GM19463 (cell line): ENCODE measurements around the gene S100A12.
"Not testable (repeated sequence)": the region's sequence is repeated elsewhere in the genome, so short reads cannot be mapped to it uniquely, and the experiment has no call there.

Source experiments
- ATAC-seq: cut with Tn5 transposase; IDR thresholded peaks from one replicate; pipeline ENCODE4 v1.9.1; 2021; ENCODE audit warnings: mild to moderate bottlenecking, moderate library complexity; ENCODE audit not compliant: unreplicated experiment

The S100A12 gene

DNA sequence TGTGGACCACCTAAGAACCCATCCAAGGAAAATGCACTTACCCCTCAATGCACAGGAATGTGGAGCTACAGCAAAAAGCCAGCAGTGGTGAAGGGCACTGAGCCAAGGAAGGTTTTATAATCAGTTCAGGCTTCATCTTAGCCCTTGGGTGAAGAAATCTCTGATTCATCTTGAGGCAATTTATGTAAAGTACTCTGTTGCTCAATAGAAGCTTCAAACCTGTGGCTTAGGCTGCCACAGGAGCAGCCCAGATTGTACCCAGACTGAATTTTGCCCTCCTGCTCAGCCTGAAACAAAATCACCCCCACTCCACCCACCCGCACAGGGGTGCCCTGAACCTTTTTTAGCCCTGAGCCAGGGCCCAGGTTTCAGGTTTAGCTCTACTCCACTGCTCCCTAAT is at the start of gene S100A12:
Gene S100A12, minus strand, starts transcription at position 111 of the 400 bp plus-strand sequence. CDS start 1,029 bp downstream, outside the sequence.
- no peak for ATAC-seq

DNA sequence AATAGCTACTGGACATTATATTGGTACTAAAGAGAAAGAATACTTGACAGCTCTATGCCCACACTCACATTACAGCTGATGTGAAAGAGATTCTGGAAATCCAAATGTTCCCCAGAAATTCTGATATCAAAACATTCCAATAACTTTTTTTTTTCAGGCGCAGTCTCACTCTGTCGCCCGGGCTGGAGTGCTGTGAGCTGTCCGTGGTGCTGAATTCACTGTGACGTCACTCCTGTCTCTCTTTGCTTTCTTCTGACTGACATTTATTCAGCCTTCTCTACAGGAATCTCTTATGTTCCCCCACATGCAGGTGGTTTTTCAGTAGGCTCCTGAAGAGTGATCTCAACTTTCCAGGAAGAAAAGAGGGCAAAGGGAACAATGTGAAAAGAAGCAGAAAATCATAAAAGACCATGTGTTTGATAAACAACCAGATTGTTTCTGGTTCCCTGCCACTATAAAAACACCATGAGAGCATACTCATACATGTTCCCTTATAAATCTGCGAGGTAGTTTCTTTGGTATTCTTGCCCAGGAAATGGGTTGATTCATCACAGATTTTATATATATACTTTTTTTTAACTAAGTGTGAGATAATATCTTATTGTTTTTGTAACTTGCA is 47.1 kb upstream of the S100A12 start:
- no peak for ATAC-seq

DNA sequence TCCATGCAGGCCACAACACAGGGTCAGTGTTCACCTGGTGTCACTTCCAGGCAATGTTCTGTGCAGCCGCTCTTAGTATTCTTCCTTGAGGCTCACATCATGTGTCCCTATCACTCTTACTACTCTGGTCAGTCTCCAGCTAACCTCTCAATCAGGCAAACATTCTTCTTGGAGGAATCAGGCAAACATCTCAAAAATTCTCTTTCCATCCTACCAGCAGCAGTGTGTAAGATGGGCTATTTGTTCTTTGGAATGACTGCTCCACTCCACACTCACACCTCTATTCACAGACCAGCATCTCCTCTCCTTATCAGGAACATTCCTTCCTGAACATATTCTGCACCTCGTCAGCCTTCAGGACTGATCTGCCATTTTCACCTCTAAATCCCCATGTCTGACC is 44.9 kb upstream of the S100A12 start:
- ATAC-seq, result no peak

DNA sequence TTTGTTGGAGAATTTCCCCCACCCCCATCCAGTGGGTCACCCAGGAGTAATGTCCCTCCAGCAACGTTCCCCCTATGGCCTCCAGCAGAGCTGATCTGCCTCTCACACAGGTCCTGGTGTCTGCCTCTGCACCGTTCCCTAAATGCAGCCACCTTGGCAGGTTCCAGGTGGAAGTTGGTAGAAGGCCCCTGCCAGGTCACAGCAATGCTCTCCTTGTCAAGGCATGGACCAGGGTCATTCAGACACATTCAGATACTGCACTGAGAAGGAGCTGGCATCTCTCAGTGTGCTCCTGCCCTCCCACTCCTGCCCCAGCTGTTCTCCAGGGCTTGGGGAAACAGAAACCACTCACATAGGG is 44.0 kb upstream of the S100A12 start:
- ATAC-seq, result not testable (repeated sequence)

DNA sequence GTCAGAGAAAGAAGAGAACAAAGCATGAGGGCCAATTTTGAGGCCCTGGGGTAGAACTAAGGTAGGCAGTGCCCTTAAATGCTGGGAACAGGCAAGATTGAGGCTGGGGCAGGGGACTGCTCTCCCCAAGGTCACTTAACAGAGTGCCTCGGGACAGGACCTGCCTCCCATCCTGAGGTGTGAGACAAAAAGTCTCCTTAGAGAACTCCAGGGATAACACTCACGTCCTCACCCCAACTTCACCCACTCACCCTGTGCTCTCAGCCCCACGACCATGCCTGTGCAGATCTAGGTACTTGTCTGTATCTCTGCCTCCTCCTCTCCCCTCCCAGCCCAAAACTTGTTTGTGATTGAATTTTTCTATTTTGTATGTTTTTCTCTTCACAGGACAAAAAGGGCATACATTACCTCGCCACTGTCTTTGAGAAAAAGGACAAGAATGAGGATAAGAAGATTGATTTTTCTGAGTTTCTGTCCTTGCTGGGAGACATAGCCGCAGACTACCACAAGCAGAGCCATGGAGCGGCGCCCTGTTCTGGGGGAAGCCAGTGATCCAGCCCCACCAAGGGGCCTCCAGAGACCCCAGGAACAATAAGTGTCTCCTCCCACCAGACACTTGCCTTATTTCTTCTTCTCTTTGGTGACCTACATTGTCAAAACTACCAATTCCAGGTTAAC is 43.5 kb upstream of the S100A12 start:
- not testable (repeated sequence) for ATAC-seq

DNA sequence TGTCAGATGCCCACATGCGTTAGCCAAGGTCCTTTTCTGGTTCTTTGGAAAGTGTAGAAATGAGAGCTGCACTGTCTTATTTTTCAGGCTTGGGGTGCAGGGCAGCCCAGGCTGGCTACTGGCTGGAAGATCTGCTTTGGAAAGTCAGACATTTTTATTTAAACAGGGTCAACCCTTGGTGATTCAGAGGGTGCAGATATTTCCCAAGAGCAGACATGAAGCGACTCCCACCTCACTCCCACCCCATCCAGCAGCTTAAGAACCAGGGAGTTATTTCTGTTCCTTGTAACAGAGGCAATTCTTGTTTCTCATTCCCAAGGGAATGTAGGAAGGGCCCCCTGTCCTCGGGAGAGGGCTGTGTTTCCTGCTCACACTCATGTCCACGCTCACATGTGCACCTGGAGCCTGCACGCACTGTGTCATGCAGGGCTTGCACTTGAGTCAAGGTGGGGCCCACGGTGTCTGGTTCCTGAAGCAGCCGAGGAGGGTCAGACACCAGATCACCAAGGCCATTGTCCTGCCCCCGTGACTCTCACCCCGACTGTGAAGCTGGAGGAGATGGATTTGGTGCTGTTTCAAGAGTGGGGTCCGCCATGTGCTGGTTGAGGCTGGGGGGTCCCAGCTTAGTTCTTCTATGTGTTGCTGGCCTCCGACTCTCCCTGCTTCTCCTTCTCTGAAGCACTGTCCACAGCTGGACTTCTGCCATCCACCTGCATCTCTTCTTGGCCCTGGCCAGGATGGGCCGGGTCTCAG is 41.9 kb upstream of the S100A12 start:
- no peak for ATAC-seq

DNA sequence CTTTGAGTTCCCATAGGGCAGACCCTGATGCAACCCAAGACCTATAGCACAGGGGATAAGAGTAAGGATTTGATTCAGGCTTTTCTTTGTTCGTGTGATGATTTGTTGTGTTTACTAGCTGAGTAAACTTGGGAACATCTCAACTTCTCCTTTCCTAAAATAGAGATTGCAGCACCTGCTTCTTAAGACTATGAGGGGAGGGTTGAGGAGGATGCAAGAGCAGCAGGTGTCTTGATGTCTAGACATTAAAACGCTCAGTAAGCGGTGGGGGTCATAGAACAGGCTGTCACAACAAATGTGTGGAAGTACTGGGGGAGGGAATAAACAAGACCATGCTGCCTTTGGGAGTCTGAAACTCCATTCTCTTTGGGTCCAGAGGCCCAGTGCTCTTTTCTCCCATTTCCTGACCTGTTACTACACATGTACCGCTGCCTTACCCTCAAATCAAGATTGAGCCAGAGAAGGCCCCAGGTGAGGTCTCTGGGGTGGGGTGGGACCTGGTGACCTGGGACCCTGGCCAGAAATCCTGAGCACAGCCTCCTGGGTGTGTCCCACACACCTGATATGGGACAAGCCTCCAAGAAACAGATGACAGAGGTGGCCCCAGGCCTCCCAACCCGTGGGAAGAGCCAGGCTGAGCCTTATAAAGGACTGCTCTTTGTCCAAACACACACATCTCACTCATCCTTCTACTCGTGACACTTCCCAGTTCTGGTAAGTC is 40.6 kb upstream of the S100A12 start, which contains the start of gene S100A7A:
Gene S100A7A, plus strand, starts transcription at position 671 of the 721 bp plus-strand sequence. CDS start 1,563 bp downstream, outside the sequence.
- ATAC-seq, result no peak

DNA sequence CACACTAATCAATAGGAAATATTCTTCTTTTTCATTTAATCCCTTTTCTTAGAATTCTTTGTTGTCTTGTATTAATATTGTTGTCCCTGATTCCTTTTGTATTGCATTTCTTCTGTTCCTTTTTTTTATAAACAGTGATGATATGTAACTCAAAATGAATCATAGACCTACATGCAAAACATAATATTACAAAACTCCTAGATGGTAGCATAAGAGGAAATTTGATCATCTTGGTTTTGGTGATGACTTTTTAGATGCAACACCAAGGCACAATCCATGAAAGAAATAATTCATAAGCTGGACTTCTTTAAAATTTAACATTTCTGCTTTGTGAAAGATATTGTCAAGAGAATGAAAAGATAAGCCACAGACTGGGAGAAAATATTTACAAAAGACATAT is 38.5 kb upstream of the S100A12 start:
- ATAC-seq, result not testable (repeated sequence)

DNA sequence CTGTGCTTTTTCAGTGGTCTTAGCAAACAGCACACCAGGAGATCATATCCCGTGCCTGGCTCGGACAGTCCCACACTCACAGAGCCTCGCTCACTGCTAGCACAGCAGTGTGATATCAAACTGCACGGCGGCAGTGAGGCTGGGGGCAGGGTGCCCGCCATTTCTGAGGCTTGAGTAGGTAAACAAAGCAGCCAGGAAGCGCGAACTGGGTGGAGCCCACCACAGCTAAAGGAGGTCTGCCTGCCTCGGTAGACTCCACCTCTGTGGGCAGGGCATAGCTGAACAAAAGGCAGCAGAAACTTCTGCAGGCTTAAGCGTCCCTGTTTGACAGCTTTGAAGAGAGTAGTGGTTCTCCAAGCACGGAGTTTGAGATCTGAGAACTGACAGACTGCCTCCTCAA is 31.9 kb upstream of the S100A12 start:
- not testable (repeated sequence) for ATAC-seq

DNA sequence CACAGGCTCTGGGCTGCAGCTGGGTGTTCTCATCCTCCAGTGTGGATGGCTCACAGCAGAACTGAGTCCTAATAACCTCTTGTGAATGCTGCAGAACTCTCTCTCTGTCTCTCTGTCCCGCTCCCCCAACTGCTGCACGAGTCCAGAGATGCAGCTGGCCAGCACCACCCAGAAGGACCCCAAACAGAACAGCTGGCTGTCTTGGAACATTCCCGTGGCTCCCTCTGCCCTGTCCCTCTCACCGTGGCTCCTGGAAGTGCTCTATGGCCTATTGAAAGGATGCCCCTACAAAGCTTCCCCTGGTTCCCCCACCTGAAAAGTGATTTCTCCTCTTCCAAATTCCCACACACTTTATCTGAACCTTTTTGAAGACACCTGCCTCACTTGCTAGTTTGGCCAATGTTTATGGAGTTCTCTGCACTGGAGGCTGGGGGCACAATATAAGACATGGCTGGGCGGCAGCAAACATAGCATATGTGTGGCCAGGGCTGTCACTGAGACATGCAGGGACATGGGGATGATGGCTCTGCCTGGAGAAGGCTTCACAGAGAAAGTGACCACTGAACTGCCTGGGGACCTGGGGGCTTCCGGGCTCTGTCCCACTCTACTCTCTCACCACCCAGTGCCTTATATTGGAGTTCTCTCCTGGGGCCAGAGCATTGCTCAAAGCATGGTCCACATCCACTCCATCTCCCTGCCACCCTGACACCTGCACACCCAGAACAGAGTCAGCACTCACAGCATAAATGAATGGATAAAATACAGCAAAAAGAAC is 30.6 kb upstream of the S100A12 start:
- not testable (repeated sequence) for ATAC-seq

DNA sequence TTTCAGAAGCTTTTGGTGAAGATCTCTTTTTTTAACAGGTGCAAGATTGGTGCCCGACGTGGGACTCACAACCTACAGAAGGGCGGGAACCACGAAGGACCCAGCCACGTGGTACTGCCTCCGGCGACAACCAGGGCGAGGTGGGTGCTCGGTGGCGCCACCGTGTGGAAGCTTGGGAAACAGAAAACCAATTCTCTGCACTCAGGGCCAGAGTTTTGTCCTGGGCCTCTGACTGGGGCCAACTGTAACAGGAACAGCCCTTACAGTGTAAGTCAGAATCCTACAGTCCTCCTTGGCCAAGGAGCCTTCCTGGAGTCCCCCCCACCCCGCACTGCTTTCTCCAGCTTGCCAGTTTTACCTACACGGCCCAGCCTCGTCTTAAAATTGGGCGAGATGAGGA is 29.3 kb upstream of the S100A12 start:
- no peak for ATAC-seq

DNA sequence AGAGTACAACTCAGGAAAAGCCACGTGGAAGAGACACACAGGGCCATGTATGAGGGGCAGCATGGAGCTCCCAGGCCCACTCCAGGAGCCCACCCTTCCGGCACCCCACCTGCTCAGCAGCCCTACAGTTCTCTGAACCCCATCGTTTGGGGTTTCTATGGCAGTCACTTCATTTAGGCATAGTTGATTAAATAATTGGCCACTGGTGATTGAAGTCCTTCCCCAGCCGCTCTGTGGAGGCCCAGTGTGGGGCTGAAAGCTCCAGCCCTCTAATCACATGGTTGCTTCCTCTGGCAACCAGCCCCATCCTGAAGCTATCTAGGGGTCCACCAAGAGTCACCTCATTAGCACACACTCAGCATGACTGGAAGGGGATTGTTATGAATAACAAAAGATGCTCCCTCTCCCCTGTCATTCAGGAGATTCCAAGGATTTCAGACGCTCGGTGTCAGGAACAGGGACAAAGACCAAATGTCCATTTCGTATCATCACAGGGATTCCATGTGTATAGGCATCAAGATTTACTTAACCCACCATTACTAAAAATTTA is 28.7 kb upstream of the S100A12 start:
- no peak for ATAC-seq

DNA sequence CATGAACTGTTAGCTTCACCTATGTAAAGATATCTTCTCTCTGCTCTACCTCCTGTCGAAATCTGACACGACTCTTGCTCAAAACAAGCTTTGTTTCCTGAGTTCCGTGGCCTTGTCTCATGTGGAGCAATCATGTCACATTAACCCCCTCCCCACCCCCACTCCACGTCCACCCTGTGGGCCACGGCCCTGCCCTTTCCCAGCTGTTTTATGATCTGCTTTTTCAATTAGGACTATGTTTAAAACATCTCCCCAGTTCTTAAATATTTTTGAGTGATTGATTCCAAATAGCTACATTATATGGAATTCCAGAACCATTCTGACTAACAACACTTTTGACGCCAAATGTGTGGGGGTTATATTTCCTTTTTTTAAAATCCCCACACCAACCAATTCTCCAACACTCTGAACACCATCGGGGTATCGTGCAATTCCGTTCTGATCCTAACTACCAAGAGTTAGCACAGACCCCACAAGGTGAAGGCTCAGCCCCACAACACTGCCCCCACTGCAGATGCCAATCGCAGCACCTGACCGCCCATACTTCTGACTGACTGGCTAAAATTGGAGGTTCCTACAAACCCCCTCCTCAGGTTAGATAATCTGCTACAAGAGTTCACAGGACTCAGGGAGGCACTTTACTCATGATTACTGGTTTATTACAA is 28.1 kb upstream of the S100A12 start:
- no peak for ATAC-seq

DNA sequence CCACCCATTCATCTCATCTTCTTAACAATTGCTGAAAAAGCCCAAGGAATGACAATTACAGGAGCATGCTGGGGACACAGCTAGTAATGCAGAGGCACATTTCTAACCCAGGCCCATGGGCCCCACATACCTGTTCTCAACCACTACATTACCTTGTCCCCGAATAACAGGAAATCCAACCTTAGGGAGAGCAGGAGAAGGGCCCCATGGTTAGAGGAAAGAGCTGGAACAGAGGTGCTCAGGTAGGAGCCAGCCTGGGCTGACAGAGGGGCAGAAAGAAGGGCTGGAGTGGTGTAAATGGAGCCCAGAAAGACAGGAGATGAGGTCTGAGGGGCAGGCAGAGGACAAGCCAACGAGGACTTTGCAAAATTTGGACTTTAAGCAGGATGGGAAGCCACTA is 26.8 kb upstream of the S100A12 start:
- no peak for ATAC-seq

DNA sequence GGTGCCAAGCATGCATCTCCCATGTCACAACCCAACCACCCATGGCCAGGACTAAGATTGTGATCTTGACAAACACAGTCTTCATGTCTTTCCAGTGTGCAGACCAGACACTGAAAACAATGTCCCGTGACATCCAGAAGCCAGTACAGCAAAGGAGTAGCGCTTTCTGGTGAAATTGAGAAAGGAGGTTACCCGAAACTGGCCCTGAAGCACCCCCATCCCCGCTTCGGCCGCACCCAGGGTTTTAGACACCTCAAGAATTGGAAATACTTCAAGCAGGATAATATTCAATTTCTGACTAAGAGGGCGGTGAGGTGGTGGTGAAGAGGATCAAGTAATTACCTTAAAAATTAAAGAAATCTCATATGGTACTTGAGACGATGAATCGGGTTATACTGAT is 26.0 kb upstream of the S100A12 start:
- ATAC-seq, result no peak

DNA sequence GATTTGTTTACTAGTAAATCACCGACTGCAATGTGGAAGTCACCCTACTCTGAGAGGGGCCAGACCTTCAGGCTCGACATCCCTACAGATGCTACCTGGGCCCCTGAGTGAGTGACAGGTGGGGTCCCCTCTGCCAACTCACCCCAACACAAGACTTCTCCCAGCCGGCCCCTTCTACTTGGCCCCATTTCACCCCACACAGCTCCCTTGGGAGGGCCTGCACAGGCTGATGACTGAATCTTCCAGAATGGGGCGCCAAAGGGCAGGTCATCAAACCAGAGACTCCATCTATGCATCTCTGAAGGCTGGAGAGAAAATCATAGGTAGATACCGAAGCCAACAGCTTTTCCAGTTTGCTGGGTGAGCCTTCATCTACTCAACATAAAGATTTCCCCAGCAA is 24.8 kb upstream of the S100A12 start:
- ATAC-seq, result no peak

DNA sequence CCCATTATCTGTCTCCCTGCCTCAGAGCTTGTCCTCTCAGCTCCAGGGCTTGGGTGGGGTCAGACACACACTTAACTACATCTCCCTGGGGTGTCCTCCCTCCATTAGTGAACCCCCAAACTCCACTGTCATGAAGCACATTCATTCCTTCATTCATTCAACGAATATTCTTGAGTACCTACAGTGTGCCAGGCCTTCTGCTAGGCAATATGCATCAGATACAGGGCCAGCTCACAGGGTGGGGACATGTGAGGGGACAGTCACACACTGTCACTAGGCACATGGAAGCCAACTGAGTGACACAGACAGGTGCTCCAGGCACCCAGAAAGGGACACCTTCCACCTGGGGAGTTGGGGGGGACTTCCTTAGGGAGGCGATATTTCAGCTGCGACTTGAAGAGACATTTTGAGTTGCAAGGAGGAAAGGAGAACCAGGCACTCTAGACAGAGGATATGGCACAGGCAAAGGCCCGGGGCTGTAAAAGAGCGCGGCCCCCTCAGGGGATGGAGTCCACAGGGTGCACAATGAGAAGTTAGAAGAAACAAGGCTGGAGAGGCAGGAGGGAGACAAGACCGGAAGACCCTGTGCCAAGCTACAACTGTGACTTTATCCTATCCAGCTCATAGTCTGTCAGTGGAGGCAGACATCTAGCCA is 24.1 kb upstream of the S100A12 start:
- ATAC-seq, result no peak

DNA sequence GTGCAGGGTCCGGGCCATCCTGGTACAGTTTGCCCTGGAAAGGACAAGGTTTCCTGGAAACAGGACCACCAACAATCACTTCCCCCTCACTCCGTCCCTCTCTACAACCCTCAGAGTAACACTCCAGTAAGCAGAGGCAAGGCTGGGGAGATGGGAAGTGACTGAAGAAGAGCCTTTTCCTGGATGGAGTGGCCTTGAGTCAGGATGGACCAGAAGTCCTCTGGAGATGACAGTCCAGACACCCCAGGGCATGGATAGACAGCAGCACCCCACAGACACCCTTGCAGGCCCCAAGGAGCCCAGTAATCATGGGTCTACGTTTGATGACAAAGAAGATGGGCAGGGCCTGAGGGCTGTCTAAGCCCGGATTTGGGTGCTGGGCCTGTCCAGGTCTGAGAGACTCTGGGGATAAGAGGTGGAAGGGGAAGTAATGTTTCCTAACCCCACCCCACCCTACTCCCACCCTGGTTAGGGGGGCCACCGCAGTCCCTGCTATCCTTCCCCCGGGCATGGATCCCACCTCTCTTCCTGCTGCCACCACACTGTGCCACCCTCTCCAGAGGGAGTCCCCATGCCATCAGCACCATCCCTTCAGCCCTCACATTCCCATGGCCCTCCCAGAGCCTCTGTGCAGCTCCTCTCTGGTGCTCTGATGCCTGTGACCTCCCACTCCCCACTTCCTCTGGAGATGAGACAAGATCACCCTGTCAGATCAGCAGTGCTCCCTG is 22.7 kb upstream of the S100A12 start:
- no peak for ATAC-seq
